ENCODE results near the gene KIF3A.

DNA sequence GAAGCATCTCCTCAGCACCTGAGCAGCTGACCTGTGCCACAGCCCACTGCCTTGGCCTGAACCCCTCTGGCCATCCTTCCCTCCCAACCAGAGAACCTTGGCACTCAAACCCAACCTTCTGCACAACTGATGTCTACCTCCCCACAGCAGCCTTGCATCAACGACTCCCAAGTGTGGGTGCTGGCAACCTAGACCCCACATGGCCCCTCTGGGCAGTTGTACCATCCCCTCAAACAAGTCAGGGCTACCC lies 29.4 kb upstream of the KIF3A start:
- TF ChIP-seq ZNF274 (IDR thresholded peaks at IDR 0.05; ENCODE audit: low read depth, low read length) (no peak), JUND (IDR thresholded peaks at IDR 0.05) (no peak), YY1 (IDR thresholded peaks at IDR 0.05; ENCODE audit: extremely low read depth, insufficient replicate concordance, low read depth, low read length) (no peak), SP1 (IDR thresholded peaks at IDR 0.05; ENCODE audit: low read depth) (no peak)
